CD1c-positive myeloid dendritic cell (primary cell): ENCODE data around the gene ZNF606.

ENCODE experiments used
- DNase-seq: peaks from one replicate; pipeline ENCODE4 v3.0.0-alpha.2; 2016; ENCODE audit errors: extremely low spot score

Gene ZNF606

GRCh38 chr19:58002384-58003173 is at the start of gene ZNF606:
TSS of gene ZNF606 (minus strand) at chr19:58002820. CDS start at chr19:58001319, 1,501 bp downstream.
- peak; percentile 91 for DNase-seq

GRCh38 chr19:58052256-58052655 is 49.6 kb upstream of the ZNF606 start:
- no peak for DNase-seq

DNA sequence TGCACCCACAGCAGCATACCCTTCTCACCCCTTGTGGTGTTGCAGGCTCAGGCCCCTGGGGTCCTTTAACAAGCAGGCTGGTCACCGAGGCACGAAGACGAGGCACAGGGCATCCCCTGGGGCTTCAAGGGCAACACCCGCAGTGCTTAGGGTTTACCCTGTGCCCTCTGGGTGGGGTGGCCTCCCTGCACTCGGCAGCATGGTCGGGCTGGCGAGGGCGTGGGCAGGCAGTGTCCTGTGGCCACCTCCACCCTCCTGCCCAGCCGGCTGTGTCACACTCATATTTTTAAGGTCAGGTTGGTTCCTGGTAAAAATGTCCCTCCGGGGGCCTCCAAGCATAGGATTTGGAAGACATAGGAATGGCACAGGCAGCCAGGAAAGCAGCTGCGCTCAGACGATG is 45.1 kb upstream of the ZNF606 start:
- DNase-seq, result no peak

DNA sequence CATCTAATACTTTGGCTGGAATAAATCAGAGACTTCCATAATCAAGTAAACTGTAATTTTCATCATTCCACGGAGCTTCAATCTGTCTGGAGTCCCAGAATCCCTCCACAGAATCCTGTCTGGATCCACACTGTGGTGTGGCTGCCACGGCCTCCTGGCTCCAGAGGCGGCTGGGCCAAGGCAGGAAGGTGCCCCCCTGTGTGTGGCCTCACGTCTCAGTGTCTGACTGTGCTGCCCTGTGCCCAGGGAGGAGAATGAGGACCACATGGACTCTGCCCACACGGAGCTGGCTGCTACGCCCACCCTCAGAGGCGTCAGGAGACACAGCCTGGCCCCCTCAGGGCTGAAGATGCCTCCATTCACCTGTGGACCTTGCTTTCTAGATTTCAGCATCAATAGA is 44.2 kb upstream of the ZNF606 start:
- DNase-seq, result no peak

DNA sequence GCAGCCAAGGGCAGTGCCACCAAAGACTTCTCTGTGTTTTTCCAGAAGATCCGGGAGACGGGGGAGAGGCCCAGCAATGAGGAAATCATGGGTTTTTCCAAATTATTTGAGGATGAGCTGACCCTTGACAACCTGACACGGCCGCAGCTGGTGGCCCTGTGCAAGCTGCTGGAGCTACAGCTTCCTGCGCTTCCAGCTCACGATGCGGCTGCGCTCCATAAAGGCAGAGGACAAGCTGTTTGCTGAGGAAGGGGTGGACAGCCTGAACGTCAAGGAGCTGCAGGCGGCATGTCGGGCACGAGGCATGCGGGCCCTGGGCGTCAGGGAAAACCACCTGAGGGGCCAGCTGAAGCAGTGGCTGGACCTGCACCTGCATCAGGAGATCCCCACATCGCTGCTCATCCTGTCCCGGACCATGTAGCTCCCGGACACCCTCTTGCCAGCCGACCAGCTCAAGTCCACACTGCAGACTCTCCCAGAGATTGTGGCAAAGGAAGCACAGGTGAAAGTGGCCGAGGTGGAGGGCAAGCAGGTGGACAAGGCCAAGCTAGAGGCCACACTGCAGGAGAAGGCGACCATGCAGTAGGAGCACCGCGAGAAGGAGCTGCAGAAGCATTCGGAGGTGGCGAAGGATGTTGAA is 42.9 kb upstream of the ZNF606 start:
- no peak for DNase-seq

GRCh38 chr19:58044886-58045285 is 42.3 kb upstream of the ZNF606 start:
- no peak for DNase-seq

DNA sequence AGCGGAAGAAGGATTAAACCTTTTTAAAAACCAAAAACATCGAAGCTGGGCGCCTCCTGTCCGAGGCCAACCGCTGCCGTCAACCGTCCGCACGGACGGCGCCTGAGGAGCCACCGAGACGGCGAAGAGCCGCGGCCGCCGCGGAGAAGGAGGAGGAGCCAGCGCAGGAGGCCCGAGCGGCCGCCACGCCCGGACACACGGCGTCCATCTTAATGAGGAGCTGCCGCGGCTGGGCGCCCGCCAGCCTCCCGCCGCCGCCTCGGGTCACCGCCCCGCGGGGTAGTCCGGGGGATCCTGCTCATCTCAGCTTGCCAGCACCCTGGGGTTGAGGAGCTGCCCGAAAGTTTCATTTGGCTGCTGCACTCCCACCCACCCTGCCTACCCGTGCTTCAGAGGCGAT is 41.8 kb upstream of the ZNF606 start:
- DNase-seq, result no peak

DNA sequence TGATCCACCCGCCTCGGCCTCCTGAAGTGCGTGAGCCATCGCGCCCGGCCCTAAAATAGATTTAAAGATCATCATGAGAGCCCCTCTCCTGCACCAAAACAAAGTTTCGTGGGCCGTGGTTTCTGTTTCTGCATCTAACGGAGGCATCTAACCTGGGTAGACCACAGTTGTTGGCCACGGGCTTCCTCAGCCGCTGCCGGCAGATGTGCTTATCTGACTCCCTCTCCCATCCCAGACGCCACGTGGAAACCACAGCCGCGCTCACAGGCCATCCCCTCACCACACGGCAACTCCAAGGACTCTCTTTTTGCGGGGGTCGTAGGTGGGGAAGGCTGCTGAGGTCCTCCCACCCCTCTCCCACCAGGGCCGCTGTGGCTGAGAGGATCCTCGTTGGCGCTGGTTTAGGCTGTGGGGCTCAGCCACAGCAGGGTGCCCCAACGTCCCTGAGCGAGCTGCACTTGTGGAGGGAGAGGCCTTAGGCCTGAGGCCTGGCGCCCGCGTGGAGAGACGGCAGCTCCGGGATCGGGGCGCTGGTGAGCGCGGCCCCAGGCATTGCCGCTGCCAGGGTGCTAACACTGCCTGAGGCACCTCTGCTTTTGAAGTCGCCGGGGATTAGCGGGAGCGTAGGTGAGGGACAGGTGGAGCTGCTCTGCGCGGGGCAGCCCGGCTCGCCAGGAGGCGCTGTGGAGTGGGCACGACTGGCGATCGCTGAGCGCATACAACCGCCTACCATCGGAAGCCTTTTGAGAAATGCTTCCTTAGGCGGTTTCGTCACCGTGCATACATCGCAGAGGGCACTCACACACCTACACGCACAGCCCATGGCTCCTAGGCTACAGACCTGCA is 40.1 kb upstream of the ZNF606 start:
- DNase-seq, result no peak

- no peak for DNase-seq
These were observed 38.3 kb upstream of the ZNF606 start for GRCh38 chr19:58040751-58041525.

DNA sequence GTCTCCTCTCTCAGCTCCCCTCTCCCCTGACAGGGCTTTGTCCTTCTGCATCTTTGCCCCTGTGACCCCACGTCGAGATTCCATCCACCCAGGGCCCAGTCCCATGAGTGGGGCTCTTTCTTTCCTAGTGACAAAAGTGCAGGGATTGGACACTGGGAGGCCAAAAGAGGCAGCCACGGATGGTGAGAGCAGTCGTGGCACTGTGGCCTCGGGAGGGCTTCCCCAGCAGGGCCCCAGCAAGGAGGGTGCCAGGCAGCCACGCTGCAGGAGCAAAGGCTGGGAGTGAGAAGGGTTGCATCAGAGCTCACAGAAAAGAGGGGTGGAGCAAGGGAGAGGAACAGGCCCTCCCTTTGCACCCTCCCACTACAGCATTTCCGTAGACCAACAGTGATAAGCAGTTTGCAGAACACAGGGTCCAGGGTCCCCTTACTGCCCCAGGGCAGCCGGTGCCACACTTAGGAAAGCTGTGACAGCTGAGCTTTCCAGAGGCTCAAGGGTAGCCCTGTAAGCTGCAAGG is 36.1 kb upstream of the ZNF606 start:
- no peak for DNase-seq

- no peak for DNase-seq
These were observed 35.5 kb upstream of the ZNF606 start for GRCh38 chr19:58037927-58038687.

DNA sequence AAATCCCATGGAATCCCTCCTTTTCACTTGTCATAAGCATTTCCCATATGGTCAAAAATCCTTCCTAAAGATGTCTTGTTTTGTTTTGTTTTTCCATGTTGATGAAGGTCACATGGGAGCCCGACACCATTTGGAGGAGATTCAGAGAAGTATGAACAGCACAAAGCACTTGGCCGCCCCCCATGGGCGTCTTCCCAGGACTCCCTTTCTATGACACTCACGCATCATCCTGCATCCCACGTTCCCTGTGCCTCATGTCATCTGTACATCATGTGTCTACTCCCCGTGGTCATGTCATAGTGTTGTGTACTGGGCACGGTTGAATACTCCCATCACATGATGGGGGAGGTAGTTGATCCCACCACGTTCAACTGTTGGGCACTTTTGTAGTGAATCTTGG is 33.2 kb upstream of the ZNF606 start:
- no peak for DNase-seq

- no peak for DNase-seq
These were observed 31.8 kb upstream of the ZNF606 start for GRCh38 chr19:58034477-58034793.

GRCh38 chr19:58033741-58034476 is 31.3 kb upstream of the ZNF606 start, which contains the start of gene ZSCAN1:
TSS of gene ZSCAN1 (plus strand) at chr19:58034025. CDS start at chr19:58037837, 3,812 bp downstream.
- DNase-seq, result peak; percentile 64

DNA sequence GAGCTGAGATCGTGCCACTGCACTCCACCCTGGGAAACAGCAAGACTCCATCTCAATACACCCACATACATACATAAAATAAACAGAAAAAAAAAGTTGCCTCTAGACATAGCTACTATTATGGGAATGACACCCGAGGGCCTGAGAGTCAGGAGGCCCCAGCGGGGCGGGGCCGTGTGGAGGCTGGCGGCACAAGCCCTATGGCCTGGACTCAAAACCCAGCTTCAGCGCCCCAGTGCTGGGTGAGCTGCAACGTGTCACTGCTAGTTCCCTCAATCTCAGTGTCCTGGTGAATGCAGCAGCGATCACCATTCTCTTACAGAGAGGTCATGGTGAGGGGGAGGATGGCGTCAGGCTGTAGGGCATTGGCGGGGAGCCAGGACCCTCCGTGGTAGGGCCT is 22.0 kb upstream of the ZNF606 start:
- no peak for DNase-seq

DNA sequence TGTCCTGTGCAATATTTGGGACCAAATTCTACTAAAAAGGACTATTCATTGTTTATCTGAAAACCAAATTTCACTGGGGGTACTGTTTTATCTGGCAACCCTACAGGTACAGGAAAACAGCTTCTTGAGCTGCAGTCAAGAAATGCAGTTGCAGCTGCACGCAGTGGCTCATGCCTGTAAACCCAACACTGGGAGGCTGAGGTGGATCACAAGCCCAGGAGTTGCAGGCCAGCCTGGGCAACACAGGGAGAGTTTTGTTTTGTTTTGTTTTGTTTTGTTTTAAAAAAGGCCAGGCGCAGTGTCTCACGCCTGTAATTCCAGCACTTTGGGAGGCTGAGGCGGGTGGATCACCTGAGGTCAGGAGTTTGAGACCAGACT is 19.7 kb upstream of the ZNF606 start:
- no peak for DNase-seq

DNA sequence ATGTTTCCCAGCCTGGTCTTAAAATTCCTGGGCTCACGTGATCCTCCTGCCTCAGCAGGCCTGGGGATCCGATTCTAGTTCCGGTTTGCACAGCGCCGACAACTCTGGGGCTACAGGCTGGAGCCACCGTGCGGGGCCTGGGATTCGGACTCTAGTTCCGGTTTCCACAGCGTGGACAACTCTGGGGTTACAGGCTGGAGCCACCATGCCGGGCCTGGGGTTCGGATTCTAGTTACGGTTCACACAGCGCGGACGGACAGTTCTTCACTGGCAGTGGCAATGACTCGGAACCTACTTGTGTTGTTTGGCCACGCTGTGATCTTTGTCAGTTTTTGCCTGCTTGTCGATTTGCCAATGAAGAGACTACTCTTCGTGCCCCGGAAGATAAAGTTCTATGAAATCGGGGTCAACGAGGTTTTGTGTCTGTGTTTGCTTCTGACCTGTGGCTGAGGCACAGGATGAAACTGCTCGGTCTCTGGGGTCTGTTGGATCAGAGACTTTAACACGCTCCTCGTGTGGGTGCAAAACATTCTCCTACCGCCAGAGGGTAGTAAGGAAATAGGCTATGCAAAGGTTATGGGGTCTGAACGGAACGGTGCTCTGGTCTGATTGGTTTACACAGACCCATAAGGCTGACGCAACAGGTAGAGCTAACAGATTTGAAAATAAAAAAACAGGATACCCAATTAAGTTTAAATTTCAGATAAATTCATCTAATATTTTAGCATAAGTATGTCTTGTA is 19.1 kb upstream of the ZNF606 start:
- peak; percentile 55 for DNase-seq

- DNase-seq, result no peak
These were observed 17.5 kb upstream of the ZNF606 start for GRCh38 chr19:58020129-58020528.

DNA sequence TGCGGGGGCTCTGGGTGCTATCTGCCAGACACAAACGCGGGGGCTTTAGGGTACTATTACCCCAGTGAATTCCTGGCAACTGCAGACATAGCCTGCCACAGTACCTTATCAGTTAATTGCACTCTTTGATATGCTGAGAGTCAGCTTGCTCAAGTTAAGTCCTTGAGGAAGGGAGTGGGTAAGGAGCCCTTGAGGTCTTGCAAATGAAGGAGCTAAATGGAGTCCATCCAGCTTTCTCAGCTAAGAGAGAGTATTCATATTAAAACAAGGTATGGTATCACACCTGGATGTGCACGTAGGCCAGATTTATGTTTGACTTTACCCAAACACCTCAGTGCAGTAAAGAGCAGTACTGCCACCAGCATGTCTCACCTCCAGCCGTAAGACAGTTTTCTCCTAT is 11.5 kb upstream of the ZNF606 start:
- no peak for DNase-seq
